H1 (cell line): Measurements from ENCODE around the gene RAVER2. TPM values are rescaled to one million over a fixed set of nuclear protein-coding genes. Genes with fewer than 3 reads are reported as not detected.

Source experiments
- CHD7 ChIP-seq: fragments of 300-600 bp; sonication (generic); IDR thresholded peaks from 2 replicates; pipeline ENCODE4 v1.7.1; 2012; ENCODE audit warnings: low read length, moderate library complexity, mild to moderate bottlenecking, inconsistent platforms; ENCODE audit not compliant: insufficient replicate concordance
- CREB1 ChIP-seq: IDR thresholded peaks from 2 replicates; pipeline ENCODE4 v1.6.1; 2012; ENCODE audit warnings: inconsistent platforms
- CTCF ChIP-seq, 3 experiments: IDR thresholded peaks; 1 replicate in 2 of 3; 2 replicates in 1 of 3; pipeline versions ENCODE4 v1.5.1 to v1.6.1; 2011; ENCODE audit warnings: low read length in 3 of 3, mild to moderate bottlenecking in 3 of 3, inconsistent platforms in 2 of 3, low read depth in 1 of 3, moderate library complexity in 1 of 3; ENCODE audit not compliant: insufficient read depth in 1 of 3; ENCODE audit errors: control extremely low read depth in 1 of 3
- NRF1 ChIP-seq: IDR thresholded peaks from 2 replicates; pipeline ENCODE4 v1.6.1; 2011; ENCODE audit warnings: mild to moderate bottlenecking, low read depth, low read length, improper control_type of control experiment
- RNF2 ChIP-seq: fragments of 200-900, 300-1000 bp; sonication (generic); IDR thresholded peaks from 2 replicates; pipeline ENCODE4 v1.7.1; 2016; ENCODE audit warnings: borderline replicate concordance, low read depth, mild to moderate bottlenecking, antibody characterized with exemption, low read length; ENCODE audit not compliant: poor library complexity, severe bottlenecking; ENCODE audit errors: missing control alignments
- TCF12 ChIP-seq: IDR thresholded peaks from 2 replicates; pipeline ENCODE4 v1.6.1; 2011; ENCODE audit warnings: low read depth, mild to moderate bottlenecking, low read length
- polyA plus RNA-seq, 7 experiments: library from polyadenylated mRNA; depleted of rRNA in 3 of 7; stranded (reverse) in 5 of 7; unstranded in 2 of 7; fragments of >200 nt in 5 of 7; fragments of 200-250 nt in 2 of 7; gene quantifications; 1 replicate in 5 of 7; 2 replicates in 1 of 7; 4 replicates in 1 of 7; pipeline versions ENCODE4 v1.2.1 to v1.2.3, GENCODE V29; 2011 to 2013; ENCODE audit warnings: missing spikeins in 2 of 7, mixed read lengths in 2 of 7
- total RNA-seq: library from RNA; stranded (reverse); fragmentation: NEBNext Ultra II Directional; extraction: Animal tissue kit (Norgen Biotek cat#: 25700); gene quantifications from 2 replicates; pipeline ENCODE4 v1.2.1, GENCODE V29; 2021

RAVER2 gene
- total and polyA plus RNA-seq, 2 of the 8 experiments (the other 6 are each of a cell fraction or from before 2014, with no cell fraction given) = 10.5 to 19.5 TPM

GRCh38 chr1:64842224-64842623 lies 97.3 kb downstream of the RAVER2 start (continued):
- no peak for TF ChIP-seq CHD7
- no peak for TF ChIP-seq CTCF (IDR thresholded peaks at IDR 0.05; ENCODE audit: control extremely low read depth in 1 of 3, insufficient read depth in 1 of 3, low read depth in 1 of 3, low read length in 3 of 3)
- no peak for TF ChIP-seq RNF2
- no peak for TF ChIP-seq CREB1
- no peak for TF ChIP-seq NRF1
- TF ChIP-seq TCF12 = no peak
- TF ChIP-seq, all 59 proteins: peak for 0
